HG02884 (cell line): Measurements from ENCODE around the gene SHOC1.
"Not testable (repeated sequence)": the region's sequence is repeated elsewhere in the genome, so short reads cannot be mapped to it uniquely, and the experiment has no call there.

Experiments used
- ATAC-seq: cut with Tn5 transposase; IDR thresholded peaks from one replicate; pipeline ENCODE4 v1.9.1; 2021; ENCODE audit warnings: mild to moderate bottlenecking, moderate library complexity; ENCODE audit not compliant: unreplicated experiment

The SHOC1 gene

GRCh38 chr9:111794835-111795556, at the start of gene SHOC1:
TSS of gene SHOC1 (minus strand) at chr9:111794937. CDS start at chr9:111791418, 3,519 bp downstream.
- ATAC-seq, result no peak

GRCh38 chr9:111843971-111844370, 49.2 kb upstream of the SHOC1 start:
- ATAC-seq, result no peak

- no peak for ATAC-seq
Measured at GRCh38 chr9:111842313-111842712, 47.6 kb upstream of the SHOC1 start.

- no peak for ATAC-seq
Measured at GRCh38 chr9:111840442-111840841, 45.7 kb upstream of the SHOC1 start.

GRCh38 chr9:111839987-111840386, 45.2 kb upstream of the SHOC1 start:
- ATAC-seq, result no peak

- peak; percentile 75 for ATAC-seq
Measured at GRCh38 chr9:111839387-111839786, 44.6 kb upstream of the SHOC1 start.

- ATAC-seq, result no peak
Measured at GRCh38 chr9:111838439-111838838, 43.7 kb upstream of the SHOC1 start.

- no peak for ATAC-seq
Measured at GRCh38 chr9:111836311-111836710, 41.6 kb upstream of the SHOC1 start.

- ATAC-seq, result no peak
Measured at GRCh38 chr9:111833941-111834340, 39.2 kb upstream of the SHOC1 start.

GRCh38 chr9:111832449-111832848, 37.7 kb upstream of the SHOC1 start:
- ATAC-seq, result no peak

- ATAC-seq, result no peak
Measured at GRCh38 chr9:111831371-111832108, 36.8 kb upstream of the SHOC1 start.

- no peak for ATAC-seq
Measured at GRCh38 chr9:111828193-111828592, 33.5 kb upstream of the SHOC1 start.

- no peak for ATAC-seq
Measured at GRCh38 chr9:111825468-111826145, 30.9 kb upstream of the SHOC1 start.

- ATAC-seq, result no peak
Measured at GRCh38 chr9:111821006-111821528, 26.3 kb upstream of the SHOC1 start.

- no peak for ATAC-seq
Measured at GRCh38 chr9:111819360-111819759, 24.6 kb upstream of the SHOC1 start.

GRCh38 chr9:111815285-111816070, 20.7 kb upstream of the SHOC1 start:
- no peak for ATAC-seq

- ATAC-seq, result no peak
Measured at GRCh38 chr9:111812337-111812736, 17.6 kb upstream of the SHOC1 start.

- ATAC-seq, result no peak
Measured at GRCh38 chr9:111810908-111811307, 16.2 kb upstream of the SHOC1 start.

GRCh38 chr9:111810415-111810814, 15.7 kb upstream of the SHOC1 start:
- ATAC-seq, result not testable (repeated sequence)

- ATAC-seq, result no peak
Measured at GRCh38 chr9:111807197-111807596, 12.5 kb upstream of the SHOC1 start.

- no peak for ATAC-seq
Measured at GRCh38 chr9:111806259-111806658, 11.5 kb upstream of the SHOC1 start.
